ENCODE results near the gene CFAP53.

CFAP53 gene

DNA sequence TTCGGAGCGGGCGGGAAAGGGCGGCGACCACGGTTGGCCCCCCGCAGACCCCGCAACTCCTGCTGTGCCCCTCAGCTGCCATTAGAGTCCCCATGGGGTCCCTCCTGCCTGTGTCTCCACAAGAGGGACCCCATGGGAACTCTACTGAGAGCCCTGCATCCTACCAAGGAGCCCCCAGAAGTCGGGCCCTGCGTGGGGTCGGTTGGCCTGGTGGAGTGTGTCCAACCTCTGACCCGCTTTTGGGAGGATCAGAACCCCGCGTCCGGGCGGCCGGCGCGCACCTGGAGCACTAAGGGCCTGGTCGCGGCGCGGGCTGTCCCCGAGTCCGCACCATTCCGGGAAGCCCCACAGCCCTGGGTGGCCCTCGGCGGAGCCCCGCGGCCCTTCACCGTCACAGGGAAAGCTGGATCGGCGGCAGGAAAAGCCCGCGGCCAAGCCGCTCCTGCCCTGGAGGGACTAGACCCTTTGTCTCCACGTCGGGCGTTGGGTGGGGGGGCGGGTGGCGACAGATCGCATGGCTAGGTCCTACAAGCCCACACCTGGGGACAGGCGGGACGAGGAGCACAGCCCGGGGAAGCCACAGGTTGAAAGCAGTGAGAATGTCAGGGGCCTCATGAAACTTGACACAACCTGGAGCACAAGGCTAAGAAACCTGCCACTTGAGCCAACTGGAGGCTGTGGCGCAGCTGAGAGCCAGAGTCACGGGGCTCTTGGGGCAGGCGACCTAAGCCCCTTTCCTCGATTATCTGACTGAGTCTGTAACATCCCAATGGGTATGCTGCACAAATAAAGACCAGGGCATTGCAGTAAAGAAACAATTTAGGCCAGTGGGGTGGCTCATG lies 32.4 kb upstream of the CFAP53 start:
- no peak overlapping the region; the same call in 1 of the 2 replicates for H3K4me3 ChIP-seq (ENCODE audit: low read length)
- TF ChIP-seq ZNF274 (IDR thresholded peaks at IDR 0.05; ENCODE audit: low read depth, low read length), result no peak

DNA sequence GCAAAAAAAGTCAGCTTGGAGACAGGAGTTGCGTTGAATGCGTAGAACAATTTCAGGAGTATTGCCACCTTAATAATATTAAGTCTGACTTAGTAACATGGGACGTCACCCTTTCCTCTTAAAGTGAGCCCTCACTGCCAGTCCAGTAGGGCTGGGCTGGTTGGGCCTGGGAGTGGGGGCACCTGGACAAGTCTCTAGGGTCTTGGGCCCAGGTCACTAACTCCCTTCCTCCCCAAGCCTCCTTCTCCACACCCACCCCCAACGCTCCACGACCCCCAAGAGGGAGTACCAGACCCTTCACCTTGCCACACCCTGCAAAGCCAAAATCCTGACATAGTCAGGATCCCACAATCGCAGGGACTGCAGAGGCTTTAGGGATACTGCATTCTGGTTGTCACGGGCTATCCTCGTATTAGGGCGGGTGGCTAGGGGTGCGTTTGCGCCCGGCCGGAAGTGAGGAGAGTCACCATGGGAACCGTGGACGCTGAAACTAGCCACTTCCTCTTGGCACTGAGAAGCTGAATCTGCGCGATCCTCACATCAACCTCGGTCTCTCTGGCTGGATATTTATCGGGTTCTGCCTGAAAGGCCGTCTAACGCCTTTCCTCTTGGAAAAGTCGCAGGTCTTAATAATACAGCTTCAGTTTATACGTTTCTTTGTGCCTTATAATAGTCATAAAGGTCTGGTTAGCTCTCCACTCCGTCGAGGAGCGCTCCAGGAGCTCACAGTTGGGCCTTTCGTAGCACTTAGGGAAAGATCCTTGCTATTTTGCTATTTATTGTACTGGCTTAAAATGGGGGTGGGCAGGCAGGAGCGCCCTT lies 31.5 kb upstream of the CFAP53 start:
- TF ChIP-seq ZNF274 (IDR thresholded peaks at IDR 0.05; ENCODE audit: low read depth, low read length), result no peak
- no peak overlapping the region; the same call in 1 of the 2 replicates for H3K4me3 ChIP-seq (ENCODE audit: low read length)

DNA sequence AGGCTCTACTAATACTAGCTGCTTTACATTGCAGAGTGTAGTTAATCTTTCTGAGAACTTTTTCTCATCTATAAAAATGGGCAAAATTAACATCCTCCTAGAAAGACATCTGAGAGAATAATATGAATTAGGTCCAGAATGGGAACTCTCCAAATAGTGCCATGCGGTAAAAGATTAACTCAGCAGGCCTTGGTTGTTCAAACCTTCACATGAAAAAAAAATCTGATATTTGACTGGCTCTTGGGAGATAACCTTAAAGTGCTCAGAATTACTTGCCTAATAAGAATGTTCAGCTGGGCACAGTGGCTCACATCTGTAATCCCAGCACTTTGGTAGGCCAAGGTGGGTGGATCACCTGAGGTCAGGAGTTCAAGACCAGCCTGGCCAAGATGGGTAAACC lies 26.7 kb upstream of the CFAP53 start:
- TF ChIP-seq ZNF274 (IDR thresholded peaks at IDR 0.05; ENCODE audit: low read depth, low read length), result no peak
- H3K4me3 ChIP-seq (ENCODE audit: low read length), result no peak overlapping the region

DNA sequence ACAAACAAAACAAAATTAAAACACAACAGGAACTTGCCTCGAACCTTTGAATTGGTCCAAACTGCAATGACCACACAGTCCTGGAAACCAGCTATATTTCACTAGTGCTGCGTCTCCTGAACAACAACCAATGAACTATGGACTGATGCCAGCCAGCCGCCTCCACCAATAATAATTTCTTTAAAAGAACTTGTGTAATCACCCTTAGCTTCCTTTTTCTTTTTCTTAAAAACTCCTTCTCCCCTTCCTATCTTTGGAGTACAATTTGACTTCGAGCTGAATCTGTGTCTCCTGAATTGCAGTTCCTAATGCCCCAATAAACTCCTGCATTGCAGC lies 22.8 kb upstream of the CFAP53 start:
- no peak overlapping the region for H3K4me3 ChIP-seq (ENCODE audit: low read length)
- TF ChIP-seq ZNF274 (IDR thresholded peaks at IDR 0.05; ENCODE audit: low read depth, low read length), result no peak

DNA sequence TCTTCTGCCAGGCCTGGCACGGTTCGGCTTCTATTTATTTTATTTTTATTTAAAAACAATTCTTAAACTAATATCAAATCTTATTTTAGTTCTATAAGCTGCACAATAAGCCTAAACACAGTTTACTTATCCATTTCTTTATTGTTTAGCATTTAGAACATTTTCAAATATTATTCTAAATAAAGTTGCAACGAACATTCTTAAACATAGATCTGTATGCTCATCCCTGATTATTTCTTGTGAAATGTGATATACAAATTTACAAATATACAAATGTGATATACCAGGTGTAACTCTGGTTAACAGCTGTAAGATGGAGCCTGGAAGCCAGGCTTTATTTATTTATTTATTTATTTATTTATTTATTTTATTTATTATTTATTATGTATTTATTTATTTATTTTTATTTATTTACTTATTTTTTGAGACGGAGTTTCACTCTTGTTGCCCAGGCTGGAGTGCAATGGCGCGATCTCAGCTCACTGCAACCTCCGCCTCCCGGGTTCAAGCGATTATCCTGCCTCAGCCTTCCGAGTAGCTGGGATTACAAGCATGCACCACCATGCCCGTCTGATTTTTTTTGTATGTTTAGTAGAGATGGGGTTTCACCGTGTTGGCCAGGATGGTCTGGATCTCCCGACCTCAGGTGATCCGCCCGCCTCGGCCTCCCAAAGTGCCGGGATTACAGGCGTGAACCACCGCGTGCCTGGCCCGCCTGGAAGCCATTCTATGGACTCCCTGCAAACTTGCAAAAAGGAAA lies 22.2 kb upstream of the CFAP53 start:
- H3K4me3 ChIP-seq (ENCODE audit: low read length), result peak overlapping the region; percentile 79

DNA sequence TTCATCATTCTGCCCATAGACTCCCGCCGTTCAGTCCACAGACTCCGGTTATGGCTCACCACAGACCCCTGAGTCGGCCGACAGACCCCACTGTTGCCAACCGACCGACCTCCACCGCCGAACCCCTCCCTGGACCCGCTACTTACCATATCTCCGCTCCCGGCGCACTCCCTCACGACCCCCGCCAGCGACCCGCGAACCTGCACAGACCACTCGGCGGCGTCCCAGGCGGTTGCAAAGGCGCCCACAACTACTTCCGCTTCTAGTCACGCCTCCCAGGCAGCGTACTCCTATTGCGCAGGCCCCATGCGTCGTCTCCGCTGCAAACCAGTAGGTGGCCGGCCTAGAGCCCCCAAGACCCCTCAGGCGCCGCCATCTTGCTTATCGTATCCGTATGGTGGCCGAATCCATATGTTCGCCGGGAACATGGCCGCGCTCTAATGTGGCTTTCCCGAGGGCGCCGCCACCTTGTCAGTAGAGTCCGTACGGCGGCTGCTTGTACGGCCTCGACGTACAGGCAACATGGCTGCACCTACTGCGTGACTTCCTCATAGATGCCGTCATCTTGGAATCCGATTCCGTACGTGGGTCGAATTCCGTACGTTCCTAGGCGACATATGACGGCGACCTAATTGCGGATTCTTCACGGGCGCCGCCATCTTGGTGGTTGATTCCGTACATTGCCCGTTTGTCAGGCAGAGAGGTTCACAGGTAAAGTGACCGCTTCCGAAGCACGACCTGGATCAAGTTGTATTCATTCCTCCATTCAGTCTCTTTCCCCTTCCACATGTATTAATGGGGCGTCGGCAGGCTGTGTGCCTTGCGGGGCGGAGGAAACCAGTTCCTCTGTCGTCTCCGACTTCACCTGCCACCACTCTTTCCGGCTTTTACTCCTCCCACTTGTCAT lies 21.4 kb upstream of the CFAP53 start, which contains the start of gene CXXC1:
Gene CXXC1, minus strand, starts transcription at position 252 of the 907 bp plus-strand sequence. Its CDS starts 103 bp downstream, at position 149.
- H3K4me3 ChIP-seq (ENCODE audit: low read length), result peak within 1 kb of the TSS; percentile 87
- no peak for TF ChIP-seq ZNF274 (IDR thresholded peaks at IDR 0.05; ENCODE audit: low read depth, low read length)

DNA sequence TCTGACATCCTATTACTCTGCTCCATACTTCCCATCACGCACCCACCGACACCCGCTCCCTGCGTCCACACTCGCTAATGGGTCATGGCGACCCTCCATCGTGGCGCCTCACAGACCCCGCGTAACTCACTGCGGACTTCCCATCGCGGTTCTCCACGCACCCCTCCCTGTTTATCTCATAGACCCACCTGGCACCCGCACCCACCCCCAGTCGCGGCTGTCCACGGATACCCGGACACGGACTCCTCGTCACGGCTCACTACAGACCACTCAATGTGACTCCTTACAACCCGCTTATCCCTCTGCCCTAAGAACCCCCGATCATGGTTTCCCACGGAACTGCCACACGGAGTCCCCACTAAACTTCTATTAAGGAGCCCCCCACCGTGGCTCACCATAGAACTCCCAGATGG lies 20.7 kb upstream of the CFAP53 start:
- H3K4me3 ChIP-seq (ENCODE audit: low read length), result peak overlapping the region; percentile 87
- no peak for TF ChIP-seq ZNF274 (IDR thresholded peaks at IDR 0.05; ENCODE audit: low read depth, low read length)

DNA sequence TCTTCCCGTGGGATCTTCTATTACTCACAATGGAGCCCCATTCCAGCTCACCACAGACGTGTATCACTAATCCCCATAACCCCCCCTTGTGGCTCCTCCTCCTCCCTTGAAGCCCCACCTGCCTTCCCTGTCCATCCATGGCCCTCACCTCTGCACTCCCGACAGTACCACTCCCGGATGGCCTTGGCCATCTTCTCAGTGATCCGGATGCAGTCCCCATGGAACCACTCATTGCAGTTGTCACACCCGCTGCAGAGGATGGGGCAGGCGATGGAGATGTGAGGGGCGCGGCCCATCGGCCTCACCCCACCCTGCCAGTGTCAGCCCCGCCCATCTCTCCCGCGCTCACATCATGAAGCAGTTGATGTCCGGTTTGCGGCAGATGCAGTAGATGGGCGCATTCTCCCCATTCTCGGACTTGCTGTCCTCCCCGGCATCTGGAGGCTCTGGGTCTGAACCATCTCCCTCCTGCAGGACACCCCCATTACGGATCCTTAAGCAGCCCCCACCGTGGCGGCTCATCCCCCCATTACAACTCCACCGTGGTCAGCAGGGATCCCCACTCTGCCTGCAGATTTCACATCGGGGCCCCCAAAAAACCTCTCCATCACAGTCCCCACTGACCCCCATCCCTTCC lies 20.2 kb upstream of the CFAP53 start:
- no peak for TF ChIP-seq ZNF274 (IDR thresholded peaks at IDR 0.05; ENCODE audit: low read depth, low read length)
- H3K4me3 ChIP-seq (ENCODE audit: low read length), result peak overlapping the region; percentile 87

DNA sequence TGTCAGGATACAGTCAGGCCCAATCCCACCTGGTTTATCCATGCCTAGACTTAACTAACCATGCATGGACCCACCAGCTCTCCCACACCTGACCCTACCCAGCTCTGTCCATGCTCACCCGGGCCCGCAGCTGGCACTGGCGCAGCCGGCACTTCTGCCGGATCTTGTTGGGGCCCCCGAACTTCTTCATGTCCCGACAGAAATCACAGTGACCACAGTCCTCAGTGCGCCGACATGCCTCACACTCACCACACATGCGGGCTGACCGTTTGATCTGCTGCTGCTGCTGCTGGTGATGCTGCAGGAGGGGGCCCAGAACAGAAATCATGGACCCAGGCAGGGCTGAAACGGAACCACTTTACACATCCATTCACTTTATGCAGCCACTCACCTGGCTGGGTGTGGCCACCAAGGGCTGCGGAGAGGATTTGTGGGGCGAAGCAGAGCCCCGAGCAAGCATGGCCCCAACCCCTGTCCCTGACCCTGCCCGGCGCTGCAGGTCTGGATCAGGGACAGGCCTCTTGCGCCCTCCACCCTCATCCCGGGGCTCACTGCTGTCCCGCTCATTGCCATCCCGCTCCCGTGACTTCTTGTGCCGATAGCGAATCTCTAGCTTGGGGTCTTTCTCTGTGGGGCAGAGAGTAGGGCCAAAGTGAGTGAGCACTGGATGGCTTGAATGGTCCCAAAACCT lies 19.5 kb upstream of the CFAP53 start:
- H3K4me3 ChIP-seq (ENCODE audit: low read length), result peak overlapping the region; percentile 87; the same call in 1 of the 2 replicates
- TF ChIP-seq ZNF274 (IDR thresholded peaks at IDR 0.05; ENCODE audit: low read depth, low read length), result no peak

DNA sequence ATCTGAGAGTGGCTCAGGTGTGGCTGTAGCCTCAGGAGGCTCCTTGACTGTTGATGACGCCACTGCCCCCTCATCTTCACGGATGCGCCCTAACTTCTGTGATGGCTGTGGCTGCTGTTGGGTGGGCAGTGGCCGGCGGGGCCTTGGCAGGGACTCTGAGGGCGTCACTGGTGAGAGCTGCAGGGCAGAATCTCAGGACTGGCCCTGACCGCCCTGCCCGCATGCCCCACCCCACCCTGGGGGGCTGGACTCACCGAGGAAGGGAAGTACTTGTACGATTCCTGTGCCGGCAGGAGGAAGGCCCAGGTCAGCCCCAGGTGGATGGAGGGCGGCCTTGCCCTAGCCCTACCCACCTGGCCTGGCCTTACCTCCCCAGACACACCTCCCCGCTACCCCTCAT lies 18.8 kb upstream of the CFAP53 start:
- H3K4me3 ChIP-seq (ENCODE audit: low read length), result no peak overlapping the region
- TF ChIP-seq ZNF274 (IDR thresholded peaks at IDR 0.05; ENCODE audit: low read depth, low read length), result no peak

DNA sequence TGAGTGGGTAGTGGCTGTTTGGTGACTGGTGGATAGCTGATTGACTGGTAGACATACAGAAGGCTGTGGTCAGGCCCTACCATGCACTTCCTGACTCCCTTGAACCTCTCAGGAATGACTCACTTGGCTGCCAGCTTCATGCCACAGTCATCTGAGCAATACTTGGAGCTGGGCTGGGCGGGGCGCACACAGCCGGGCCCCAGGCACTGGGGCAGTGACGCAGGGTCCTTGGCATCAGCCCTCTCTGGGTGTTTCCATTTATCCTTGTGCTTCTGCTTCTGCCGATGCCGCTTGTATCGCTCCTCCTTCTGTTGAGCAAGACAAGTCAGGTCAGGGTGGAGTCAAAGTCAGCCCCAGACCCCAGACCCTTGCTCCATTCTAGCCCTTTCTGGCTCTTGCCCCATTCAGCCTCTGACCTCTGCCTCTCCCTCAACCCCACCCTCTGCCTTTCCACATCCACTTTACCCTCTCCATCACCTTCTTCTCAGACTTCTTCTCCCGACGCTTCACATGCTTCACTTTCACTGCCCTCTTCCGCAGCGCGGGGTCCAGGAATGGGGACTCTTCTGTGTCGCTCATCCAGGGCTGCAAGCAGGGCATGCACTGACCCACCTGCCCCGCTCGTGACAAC lies 18.1 kb upstream of the CFAP53 start:
- TF ChIP-seq ZNF274 (IDR thresholded peaks at IDR 0.05; ENCODE audit: low read depth, low read length), result no peak
- no peak overlapping the region for H3K4me3 ChIP-seq (ENCODE audit: low read length)
